ENCODE data around the gene CCNY.

Gene CCNY

DNA sequence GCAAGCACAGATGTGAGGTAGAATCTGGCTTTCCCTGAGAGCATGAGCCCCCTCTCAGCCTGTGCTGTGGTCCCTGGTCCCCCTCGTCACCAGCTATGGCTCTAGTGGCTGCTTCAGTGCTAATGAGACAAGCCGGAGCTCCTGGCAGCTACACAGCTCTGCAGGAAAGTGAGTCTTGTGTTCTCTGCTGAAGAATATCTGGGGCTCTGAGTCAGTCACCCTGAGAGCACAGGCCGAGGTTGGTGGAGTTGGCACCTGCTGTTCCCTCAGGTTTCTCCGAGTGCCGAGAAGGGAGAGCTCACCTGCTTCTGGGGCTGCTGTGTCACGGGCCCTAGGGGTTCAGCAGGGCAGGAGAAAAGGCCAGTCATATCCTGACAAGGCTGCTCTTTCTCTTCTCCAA is 231.6 kb downstream of the CCNY start:
- no peak for DNase-seq

- DNase-seq = no peak
Measured at GRCh38 chr10:35568483-35569015, 232.2 kb downstream of the CCNY start.

GRCh38 chr10:35569111-35569707 is 232.9 kb downstream of the CCNY start:
- DNase-seq = no peak

DNA sequence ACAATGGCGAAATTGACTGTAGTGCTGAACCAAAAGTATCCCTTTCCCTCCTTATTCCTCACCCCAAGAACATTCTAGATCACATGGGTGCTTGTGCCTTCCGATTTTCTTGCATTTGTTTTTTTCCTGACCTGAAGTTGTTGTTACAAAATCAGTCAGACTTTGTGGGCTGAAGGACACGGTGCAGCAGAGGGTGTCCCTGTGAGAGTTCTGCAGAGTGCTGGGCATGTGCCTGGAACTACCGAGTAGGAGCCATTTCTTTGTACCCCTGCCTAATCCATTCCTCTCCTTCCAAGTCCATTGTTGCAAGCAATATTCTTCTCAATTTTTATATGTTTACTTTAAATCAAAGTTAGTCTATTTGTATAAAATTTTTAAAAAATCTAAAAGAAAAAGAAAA is 233.5 kb downstream of the CCNY start:
- DNase-seq = no peak

- DNase-seq = no peak
Measured at GRCh38 chr10:35570397-35570796, 234.1 kb downstream of the CCNY start.

DNA sequence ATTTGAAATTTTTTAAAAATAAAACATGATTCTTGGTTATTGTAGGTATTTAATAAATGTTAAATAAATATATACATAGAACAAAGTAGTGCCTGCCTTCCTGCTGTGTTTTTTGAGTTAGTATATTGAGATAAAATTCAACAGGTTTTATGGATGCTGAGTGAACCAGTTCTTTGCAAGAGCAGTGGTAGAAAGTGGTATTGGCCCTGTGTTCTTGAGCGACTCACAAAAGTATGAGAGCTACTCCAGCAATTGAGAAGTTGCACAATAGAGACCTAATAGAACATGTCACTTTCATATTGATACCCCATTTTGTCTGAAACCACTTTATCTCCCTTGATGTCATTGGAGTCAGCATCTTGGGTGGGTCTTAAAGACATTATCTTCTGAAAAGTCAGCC is 236.3 kb downstream of the CCNY start:
- DNase-seq = no peak

DNA sequence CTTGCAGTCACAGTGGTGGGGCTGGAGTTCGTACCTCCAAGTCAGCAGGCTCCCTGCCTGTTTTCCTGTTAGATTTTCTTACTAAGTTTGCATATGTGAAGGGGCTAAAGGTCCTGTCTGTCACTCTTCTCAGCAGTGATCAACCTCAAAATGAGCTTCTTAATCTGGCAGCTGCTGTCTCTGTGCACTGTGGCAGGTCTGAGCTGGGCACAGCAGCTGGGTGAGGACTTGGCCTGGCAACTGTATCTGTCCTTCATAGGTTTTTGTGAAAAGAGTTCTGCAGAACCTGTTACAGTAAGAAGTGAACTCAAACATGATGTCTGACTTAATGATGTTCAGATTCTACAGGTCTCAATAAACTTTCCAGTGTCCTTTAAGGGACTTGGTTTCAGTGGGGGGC is 237.5 kb downstream of the CCNY start:
- DNase-seq = no peak

- peak; percentile 85 for DNase-seq
Measured at GRCh38 chr10:35574924-35575352, 238.6 kb downstream of the CCNY start.

- no peak for DNase-seq
Measured at GRCh38 chr10:35575640-35576039, 239.3 kb downstream of the CCNY start.

DNA sequence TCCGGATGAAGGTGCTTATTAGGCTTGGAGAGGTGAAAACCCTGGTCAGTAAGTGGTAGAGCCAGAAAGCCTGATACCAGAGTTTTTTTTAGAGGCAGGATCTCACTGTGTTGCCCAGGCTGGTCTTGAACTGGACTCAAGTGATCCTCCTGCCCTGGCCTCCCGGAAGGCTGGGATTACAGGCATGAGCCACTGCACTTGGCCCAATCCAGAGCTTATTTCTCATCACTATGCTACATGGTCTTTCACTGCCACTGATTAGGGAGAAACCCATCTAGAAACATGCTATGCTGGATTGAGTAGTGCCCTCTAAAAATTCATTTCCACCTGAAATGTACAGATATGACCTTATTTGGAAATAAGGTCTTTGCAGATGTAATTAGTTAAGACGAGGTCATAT is 240.4 kb downstream of the CCNY start:
- no peak for DNase-seq

GRCh38 chr10:35577926-35578617 is 241.8 kb downstream of the CCNY start:
- DNase-seq = no peak

- no peak for DNase-seq
Measured at GRCh38 chr10:35578618-35578956, 242.3 kb downstream of the CCNY start.

DNA sequence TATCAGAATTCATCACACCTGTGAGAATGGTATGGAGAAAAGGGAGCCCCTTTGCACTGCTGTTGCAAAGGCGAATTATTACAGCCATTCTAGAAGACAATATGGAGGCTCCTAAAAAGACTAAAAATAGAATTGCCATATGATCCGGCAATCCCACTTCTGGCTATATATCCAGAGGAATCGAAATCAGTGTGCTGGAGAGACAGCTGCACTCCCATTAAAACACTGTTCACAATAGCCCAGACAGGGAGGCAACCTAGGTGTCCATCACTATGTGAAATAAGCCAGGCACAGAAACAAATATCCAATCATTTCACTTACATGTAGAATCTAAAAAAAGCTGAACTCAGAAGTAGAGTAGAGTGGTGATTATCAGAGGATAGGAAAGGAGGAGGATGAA is 242.8 kb downstream of the CCNY start:
- no peak for DNase-seq

- DNase-seq = no peak
Measured at GRCh38 chr10:35579726-35580422, 243.6 kb downstream of the CCNY start.

- DNase-seq = no peak
Measured at GRCh38 chr10:35580423-35580770, 244.1 kb downstream of the CCNY start.

DNA sequence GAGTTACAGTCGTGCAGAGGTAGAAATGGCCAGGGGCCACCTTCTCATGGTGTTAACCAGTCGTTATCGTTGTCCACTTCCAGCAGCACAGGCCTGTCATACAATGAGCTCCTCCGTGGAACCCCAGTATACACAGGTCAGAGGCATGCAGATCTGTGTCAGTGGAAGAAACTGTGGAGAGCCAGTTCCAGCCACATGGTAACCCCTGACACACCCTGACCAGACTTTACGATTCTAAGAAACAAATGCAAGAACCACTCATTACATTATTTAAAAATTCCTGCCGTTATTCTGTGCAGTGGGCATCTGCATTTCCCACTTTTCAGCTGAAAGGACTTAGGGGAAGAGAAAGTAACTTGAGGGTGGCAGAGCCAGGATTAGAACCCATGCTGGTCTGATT is 245.3 kb downstream of the CCNY start:
- DNase-seq = no peak

DNA sequence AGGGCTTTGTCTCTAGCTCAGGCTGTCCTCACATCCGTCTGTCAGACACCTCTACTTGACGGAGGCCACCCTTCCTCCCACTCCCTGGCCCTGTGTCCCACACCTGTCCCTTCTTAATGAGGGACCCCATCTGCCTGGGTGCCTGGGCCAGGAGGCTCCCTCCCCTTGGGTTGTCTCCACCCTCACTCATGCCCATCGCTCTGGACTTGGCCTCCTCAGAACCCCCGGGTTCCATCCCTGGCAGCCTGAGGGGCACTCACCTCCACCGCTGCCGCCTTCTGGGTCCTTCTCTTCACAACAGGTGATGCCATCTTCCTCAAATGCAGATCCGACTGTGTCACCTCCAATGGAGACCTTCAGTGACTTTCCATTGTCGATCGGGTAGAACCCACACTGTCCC is 248.6 kb downstream of the CCNY start:
- no peak for DNase-seq

DNA sequence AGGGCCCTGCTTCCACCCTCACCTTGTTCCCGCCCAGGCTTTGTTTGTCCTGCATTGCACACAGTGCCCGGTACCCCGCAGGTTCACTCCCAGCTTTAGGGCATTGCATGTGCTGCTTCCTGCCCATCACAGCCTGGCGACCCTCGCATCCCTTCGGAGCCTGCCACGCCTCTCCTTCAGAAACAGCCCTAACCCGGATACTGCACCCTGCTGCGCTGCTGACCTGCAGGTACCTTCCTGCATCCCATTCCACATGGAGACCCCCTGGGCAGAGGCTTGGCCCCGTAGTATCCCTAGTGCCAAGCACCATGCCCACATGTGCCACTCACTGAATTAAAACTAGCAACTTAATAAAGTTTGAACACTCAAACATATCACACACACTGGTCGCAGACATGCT is 249.0 kb downstream of the CCNY start:
- DNase-seq = no peak

- no peak for DNase-seq
Measured at GRCh38 chr10:35585903-35586535, 249.7 kb downstream of the CCNY start.

- DNase-seq = no peak
Measured at GRCh38 chr10:35588836-35589235, 252.5 kb downstream of the CCNY start.

GRCh38 chr10:35592441-35592840 is 256.1 kb downstream of the CCNY start:
- no peak for DNase-seq

- no peak for DNase-seq
Measured at GRCh38 chr10:35594115-35595079, 258.1 kb downstream of the CCNY start.

- no peak for DNase-seq
Measured at GRCh38 chr10:35595106-35595505, 258.8 kb downstream of the CCNY start.

Measured in islet precursor cell (in vitro differentiated cells).